IMR-90 (cell line): ENCODE results near the gene ETFB. TPM values are rescaled to one million over a fixed set of nuclear protein-coding genes. Genes with fewer than 3 reads are reported as not detected.

Experiments used
- ATAC-seq: fragments of 200-7000 bp; cut with Tn5 transposase; 2 replicates; pipeline ENCODE4 v1.9.1; 2020; ENCODE audit warnings: low read depth, mild to moderate bottlenecking, moderate library complexity
- BruUV-seq: library from RNA; stranded (reverse); fragments of 400-500 nt; replicated peaks from 2 replicates; lab custom pipeline; 2021; lab: Mats Ljungman, UMichigan
- CTCF ChIA-PET: fragments of 300-600 bp; formaldehyde crosslinking; extraction: SDS; loops from one replicate; lab custom pipeline; 2021; ENCODE audit warnings: antibody characterized with exemption; lab: Yijun Ruan, JAX
- POLR2A ChIA-PET: fragments of 300-600 bp; sonication (Branson Sonifier 250); formaldehyde crosslinking; loops from one replicate; lab custom pipeline; 2022; ENCODE audit warnings: antibody characterized with exemption; ENCODE audit not compliant: unreplicated experiment; lab: Charles Lee
- DNase-seq: peaks from one replicate; pipeline ENCODE4 v3.0.0; 2013
- H2AFZ ChIP-seq: replicated peaks from 2 replicates; pipeline ENCODE3; 2013; ENCODE audit warnings: low read length, mild to moderate bottlenecking; ENCODE audit not compliant: poor library complexity
- H2AK5ac ChIP-seq: 2 replicates; pipeline ENCODE4 v1.6.1; 2013; ENCODE audit warnings: low read depth, low read length, inconsistent platforms
- H2AK9ac ChIP-seq: replicated peaks from 2 replicates; pipeline ENCODE3; 2013; ENCODE audit warnings: mild to moderate bottlenecking, low read depth, low read length, moderate library complexity; ENCODE audit not compliant: poor library complexity
- H2BK120ac ChIP-seq: 2 replicates; pipeline ENCODE4 v1.6.1; 2013; ENCODE audit warnings: low read depth, low read length, inconsistent platforms
- H2BK15ac ChIP-seq: 3 replicates; pipeline ENCODE4 v1.6.1; 2013; ENCODE audit warnings: low read depth, low read length, inconsistent platforms
- H2BK20ac ChIP-seq: 2 replicates; pipeline ENCODE4 v1.6.1; 2013; ENCODE audit warnings: low read depth, mild to moderate bottlenecking, inconsistent platforms, low read length, moderate library complexity
- H2BK5ac ChIP-seq: 2 replicates; pipeline ENCODE4 v1.6.1; 2013; ENCODE audit warnings: mild to moderate bottlenecking, low read depth, low read length, inconsistent platforms; ENCODE audit not compliant: poor library complexity, severe bottlenecking
- H3K14ac ChIP-seq: replicated peaks from 2 replicates; pipeline ENCODE4 v1.6.1; 2013; ENCODE audit warnings: low read depth, low read length, inconsistent platforms
- H3K18ac ChIP-seq: 2 replicates; pipeline ENCODE4 v1.6.1; 2013; ENCODE audit warnings: low read depth, low read length, control low read depth
- H3K23ac ChIP-seq: 2 replicates; pipeline ENCODE4 v1.6.1; 2013; ENCODE audit warnings: low read depth, low read length, inconsistent platforms
- H3K27ac ChIP-seq: 2 replicates; pipeline ENCODE4 v1.5.1; 2013; ENCODE audit warnings: mild to moderate bottlenecking, control low read depth, low read length; ENCODE audit not compliant: insufficient read depth
- H3K27me3 ChIP-seq: 2 replicates; pipeline ENCODE4 v1.6.1; 2013; ENCODE audit warnings: low read length; ENCODE audit not compliant: control insufficient read depth, insufficient read depth
- H3K36me3 ChIP-seq: 2 replicates; pipeline ENCODE4 v1.6.1; 2013; ENCODE audit warnings: low read length, mixed read lengths; ENCODE audit not compliant: control insufficient read depth, insufficient read depth
- H3K4ac ChIP-seq: 2 replicates; pipeline ENCODE4 v1.6.1; 2013; ENCODE audit warnings: low read depth, low read length, inconsistent platforms
- H3K4me1 ChIP-seq: 2 replicates; pipeline ENCODE4 v1.6.1; 2013; ENCODE audit warnings: low read length, mixed read lengths; ENCODE audit not compliant: control insufficient read depth, insufficient read depth
- H3K4me2 ChIP-seq: 2 replicates; pipeline ENCODE4 v1.6.1; 2013; ENCODE audit warnings: low read depth, mild to moderate bottlenecking, control low read depth, low read length, moderate library complexity
- H3K4me3 ChIP-seq: 2 replicates; pipeline ENCODE4 v1.5.1; 2013; ENCODE audit warnings: low read depth, mild to moderate bottlenecking, control low read depth, low read length, moderate library complexity; ENCODE audit not compliant: insufficient read depth
- H3K56ac ChIP-seq: 2 replicates; pipeline ENCODE4 v1.6.1; 2013; ENCODE audit warnings: low read length, inconsistent platforms; ENCODE audit not compliant: insufficient read depth; ENCODE audit errors: extremely low read depth
- H3K79me1 ChIP-seq, 2 experiments: 2 replicates each; pipeline ENCODE4 v1.6.1; 2013; ENCODE audit warnings: low read length in 2 of 2, inconsistent platforms in 1 of 2, low read depth in 1 of 2
- H3K9ac ChIP-seq: 2 replicates; pipeline ENCODE4 v1.6.1; 2013; ENCODE audit warnings: low read depth, low read length, control low read depth
- H3K9me1 ChIP-seq: 2 replicates; pipeline ENCODE4 v1.6.1; 2013; ENCODE audit warnings: low read length, inconsistent platforms; ENCODE audit not compliant: insufficient read depth
- H3K9me3 ChIP-seq: 2 replicates; pipeline ENCODE4 v1.6.1; 2013; ENCODE audit warnings: low read length; ENCODE audit not compliant: control insufficient read depth, insufficient read depth
- H4K20me1 ChIP-seq: 2 replicates; pipeline ENCODE4 v1.6.1; 2013; ENCODE audit warnings: low read length, inconsistent platforms; ENCODE audit not compliant: insufficient read depth
- H4K5ac ChIP-seq: 2 replicates; pipeline ENCODE4 v1.6.1; 2013; ENCODE audit warnings: mild to moderate bottlenecking, low read depth, low read length, control low read depth
- H4K8ac ChIP-seq, 2 experiments: 2 replicates each; pipeline ENCODE4 v1.6.1; 2013; ENCODE audit warnings: low read depth in 2 of 2, low read length in 2 of 2, control low read depth in 1 of 2, inconsistent platforms in 1 of 2
- H4K91ac ChIP-seq: 2 replicates; pipeline ENCODE4 v1.6.1; 2013; ENCODE audit warnings: low read depth, low read length, inconsistent platforms; ENCODE audit not compliant: insufficient read depth
- BHLHE40 ChIP-seq: fragments of 150-350 bp; IDR thresholded peaks from 2 replicates; pipeline ENCODE4 v1.6.1; 2016; ENCODE audit warnings: mild to moderate bottlenecking, low read depth, low read length
- CEBPB ChIP-seq: IDR thresholded peaks from 2 replicates; pipeline ENCODE4 v1.6.1; 2012; ENCODE audit warnings: low read depth, low read length, improper control_type of control experiment
- CHD1 ChIP-seq: IDR thresholded peaks from 2 replicates; pipeline ENCODE4 v1.6.1; 2012; ENCODE audit warnings: low read depth, low read length, improper control_type of control experiment
- CTCF ChIP-seq: conservative IDR thresholded peaks from 2 replicates; pipeline ENCODE4 v1.5.1; 2012; ENCODE audit warnings: mild to moderate bottlenecking, low read depth, low read length, improper control_type of control experiment
- FOS ChIP-seq: fragments of 150-350 bp; IDR thresholded peaks from 2 replicates; pipeline ENCODE4 v1.6.1; 2016; ENCODE audit warnings: low read depth, low read length
- MAFK ChIP-seq: IDR thresholded peaks from 2 replicates; pipeline ENCODE4 v1.6.1; 2012; ENCODE audit warnings: low read depth, low read length, improper control_type of control experiment
- MAZ ChIP-seq: IDR thresholded peaks from 2 replicates; pipeline ENCODE4 v1.6.1; 2012; ENCODE audit warnings: low read depth, mild to moderate bottlenecking, low read length, improper control_type of control experiment, moderate library complexity, borderline replicate concordance
- MXI1 ChIP-seq: IDR thresholded peaks from 2 replicates; pipeline ENCODE4 v1.6.1; 2012; ENCODE audit warnings: low read depth, mild to moderate bottlenecking, low read length, moderate library complexity, borderline replicate concordance
- NFE2L2 ChIP-seq: fragments of 150-350 bp; IDR thresholded peaks from 2 replicates; pipeline ENCODE4 v1.6.1; 2016; ENCODE audit warnings: low read depth, mild to moderate bottlenecking, low read length
- POLR2A ChIP-seq: IDR thresholded peaks from 2 replicates; pipeline ENCODE4 v1.6.1; 2012; ENCODE audit warnings: mild to moderate bottlenecking, low read depth, low read length
- RAD21 ChIP-seq: IDR thresholded peaks from 2 replicates; pipeline ENCODE4 v1.6.1; 2012; ENCODE audit warnings: low read length, improper control_type of control experiment
- RCOR1 ChIP-seq: IDR thresholded peaks from 2 replicates; pipeline ENCODE4 v1.6.1; 2012; ENCODE audit warnings: mild to moderate bottlenecking, low read length, improper control_type of control experiment; ENCODE audit not compliant: insufficient replicate concordance
- RFX5 ChIP-seq: IDR thresholded peaks from 2 replicates; pipeline ENCODE4 v1.8.0; 2012; ENCODE audit warnings: low read depth, mild to moderate bottlenecking, low read length, moderate library complexity
- SMC3 ChIP-seq: fragments of 150-350 bp; IDR thresholded peaks from 2 replicates; pipeline ENCODE4 v1.6.1; 2016; ENCODE audit warnings: low read depth, mild to moderate bottlenecking, antibody characterized with exemption, low read length, moderate library complexity
- WGBS, 2 experiments: methylation state at CpG; one replicate each; pipeline versions ENCODE4 v1.1.5 to v1.1.7; 2013; ENCODE audit warnings: missing lambda C conversion rate in 2 of 2; ENCODE audit not compliant: insufficient read length in 1 of 2; ENCODE audit errors: extremely low coverage in 2 of 2; 5-methylcytosine and 5-hydroxymethylcytosine counted together
- dilution Hi-C: fragments of 300-500 bp; cut with HindIII; formaldehyde crosslinking; loops from one replicate; pipeline ENCODE4 v1.14.3; 2018; ENCODE audit warnings: low sequenced_read_pairs; ENCODE audit not compliant: unreplicated experiment
- in situ Hi-C: fragments of 300-500 bp; cut with MboI; formaldehyde crosslinking; loops from 3 replicates; pipeline ENCODE4 v1.14.3; 2019; ENCODE audit warnings: low sequenced_read_pairs, inconsistent platforms, mixed read lengths
- intact Hi-C: fragments of 100-400 bp; cut with micrococcal nuclease; formaldehyde crosslinking; loops from 2 replicates; pipeline ENCODE4 v1.10.0; 2022
- polyA plus RNA-seq, 3 experiments: library from polyadenylated mRNA; depleted of rRNA; stranded (reverse); fragments of >200 nt; gene quantifications; 2 replicates each; pipeline ENCODE4 v1.2.3, GENCODE V29; 2012; ENCODE audit warnings: low replicate concordance in 1 of 3
- total RNA-seq: library from RNA; depleted of rRNA; stranded (reverse); fragments of >200 nt; gene quantifications from 2 replicates; pipeline ENCODE4 v1.2.3, GENCODE V29; 2012
- TF ChIP-seq, protein P1 (sequence below): fragments of 150-350 bp; IDR thresholded peaks from 2 replicates; pipeline ENCODE4 v1.6.1; 2016; ENCODE audit warnings: low read depth, mild to moderate bottlenecking, low read length, moderate library complexity, borderline replicate concordance
- TF ChIP-seq, protein P2 (sequence below): fragments of 150-350 bp; IDR thresholded peaks from 2 replicates; pipeline ENCODE4 v1.6.1; 2017; ENCODE audit warnings: mild to moderate bottlenecking, antibody characterized with exemption, low read length, low read depth

ETFB gene
- total and polyA plus RNA-seq, 2 of the 4 experiments (the other 2 are of a cell fraction): 141 to 166 TPM

DNA sequence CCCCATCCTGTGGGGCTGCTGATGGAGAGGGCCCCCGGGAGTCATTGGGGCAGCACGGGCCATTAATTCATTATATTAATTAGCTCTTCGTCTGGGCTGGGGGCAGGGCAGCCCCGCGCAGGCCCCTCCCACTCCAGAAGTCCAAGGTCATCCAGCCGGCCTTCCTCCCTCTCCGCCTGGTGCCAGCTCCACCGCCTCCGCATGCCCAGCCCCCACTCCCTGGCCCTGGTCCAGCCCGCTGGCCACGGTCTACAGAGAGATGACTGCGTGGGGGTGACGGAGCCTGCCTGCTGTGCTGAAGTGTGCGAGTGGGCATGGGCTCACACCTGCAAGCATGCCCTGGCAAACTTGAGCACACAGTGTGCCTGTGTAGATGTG lies 45.9 kb downstream of the ETFB start:
- Histone ChIP-seq H4K5ac (no peak overlapping the region), H4K8ac (no peak overlapping the region), H3K36me3 (no peaks in the 10 kb centered on the region), H3K79me1 (no peaks in the 10 kb centered on the region), H3K4me3 (no peak overlapping the region), H4K91ac (no peak overlapping the region), H3K4me1 (no peaks in the 10 kb centered on the region), H3K56ac (no peak overlapping the region), H3K9me1 (no peaks in the 10 kb centered on the region), H2AK5ac (no peak overlapping the region), H3K4me2 (no peak overlapping the region), H3K14ac (no peak overlapping the region), H3K9me3 (no peaks in the 10 kb centered on the region), H2AK9ac (no peak overlapping the region), H3K27ac (no peak overlapping the region), H3K27me3 (no peaks in the 10 kb centered on the region), H2BK20ac (no peak overlapping the region), H2BK120ac (no peak overlapping the region), H2BK15ac (no peak overlapping the region), H3K18ac (no peak overlapping the region), H3K4ac (no peak overlapping the region), H3K9ac (no peak overlapping the region), H2AFZ (peak overlapping the region; percentile 21), H4K20me1 (no peaks in the 10 kb centered on the region), H3K23ac (no peak overlapping the region), H2BK5ac (no peak overlapping the region)
- TF ChIP-seq RAD21 (no peak), POLR2A (no peak), RFX5 (no peak), CTCF (no peak), RCOR1 (no peak), CEBPB (no peak), MAFK (no peak), MXI1 (no peak), BHLHE40 (no peak), CHD1 (no peak), MAZ (no peak), NFE2L2 (no peak), FOS (no peak), SMC3 (no peak)
- TF ChIP-seq, protein P1, sequence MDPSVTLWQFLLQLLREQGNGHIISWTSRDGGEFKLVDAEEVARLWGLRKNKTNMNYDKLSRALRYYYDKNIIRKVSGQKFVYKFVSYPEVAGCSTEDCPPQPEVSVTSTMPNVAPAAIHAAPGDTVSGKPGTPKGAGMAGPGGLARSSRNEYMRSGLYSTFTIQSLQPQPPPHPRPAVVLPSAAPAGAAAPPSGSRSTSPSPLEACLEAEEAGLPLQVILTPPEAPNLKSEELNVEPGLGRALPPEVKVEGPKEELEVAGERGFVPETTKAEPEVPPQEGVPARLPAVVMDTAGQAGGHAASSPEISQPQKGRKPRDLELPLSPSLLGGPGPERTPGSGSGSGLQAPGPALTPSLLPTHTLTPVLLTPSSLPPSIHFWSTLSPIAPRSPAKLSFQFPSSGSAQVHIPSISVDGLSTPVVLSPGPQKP: no peak
- TF ChIP-seq, protein P2, sequence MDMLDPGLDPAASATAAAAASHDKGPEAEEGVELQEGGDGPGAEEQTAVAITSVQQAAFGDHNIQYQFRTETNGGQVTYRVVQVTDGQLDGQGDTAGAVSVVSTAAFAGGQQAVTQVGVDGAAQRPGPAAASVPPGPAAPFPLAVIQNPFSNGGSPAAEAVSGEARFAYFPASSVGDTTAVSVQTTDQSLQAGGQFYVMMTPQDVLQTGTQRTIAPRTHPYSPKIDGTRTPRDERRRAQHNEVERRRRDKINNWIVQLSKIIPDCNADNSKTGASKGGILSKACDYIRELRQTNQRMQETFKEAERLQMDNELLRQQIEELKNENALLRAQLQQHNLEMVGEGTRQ: no peak
- intact Hi-C loops (no loop called here), in situ Hi-C loops (no loop called here), dilution Hi-C loops (no loop called here)
- BruUV-seq: no TSS peak
- ChIA-PET CTCF (no interaction called here), POLR2A (no interaction called here)
- no peak for DNase-seq
- 0% methylated on average over 3 of the region's 14 CpGs; no CpG with 5 or more reads in 1 of the 2 experiments for WGBS, 2 experiments
- no peak for ATAC-seq
